Transverse colon (tissue), 4 donors: ENCODE measurements around the gene RHOV. TPM values are rescaled to one million over a fixed set of nuclear protein-coding genes. Genes with fewer than 3 reads are reported as not detected.

Experiments used
- DNase-seq: peaks from one replicate; pipeline ENCODE4 v3.0.0-alpha.2; 2019
- H3K27ac ChIP-seq, 4 donors: fragments of 200-600 bp; sonication (generic); 2 replicates each; pipeline ENCODE4 v1.5.1; 2016 to 2018; ENCODE audit warnings: inconsistent platforms in 4 of 4
- H3K27me3 ChIP-seq: fragments of 200-600 bp; sonication (generic); 2 replicates; pipeline ENCODE4 v1.5.1; 2017; ENCODE audit warnings: inconsistent platforms
- H3K36me3 ChIP-seq, 4 donors: fragments of 200-600 bp; sonication (generic); 2 replicates each; pipeline ENCODE4 v1.5.1; 2017 to 2019; ENCODE audit warnings: inconsistent platforms in 4 of 4
- H3K4me1 ChIP-seq, 4 donors: fragments of 200-600 bp; sonication (generic); 2 replicates each; pipeline ENCODE4 v1.5.1; 2017 to 2020; ENCODE audit warnings: inconsistent platforms in 4 of 4
- H3K4me3 ChIP-seq, 4 donors: fragments of 200-600 bp; sonication (generic); 1 replicate in 1 of 4; 2 replicates in 3 of 4; pipeline versions ENCODE4 v1.5.1 to v1.6.1; 2017 to 2019; ENCODE audit warnings: inconsistent platforms in 4 of 4
- H3K9me3 ChIP-seq, 2 donors: fragments of 200-600 bp; sonication (generic); 2 replicates each; pipeline ENCODE4 v1.5.1; 2017 to 2019; ENCODE audit warnings: inconsistent platforms in 2 of 2
- CTCF ChIP-seq, 5 experiments: fragments of 200-600 bp in 3 of 5; fragments of 450-650 bp in 2 of 5; sonication (generic) in 3 of 5; IDR thresholded peaks; 1 replicate in 2 of 5; 2 replicates in 3 of 5; pipeline ENCODE4 v1.5.1; 2016 to 2017; ENCODE audit warnings: antibody characterized with exemption in 5 of 5, inconsistent platforms in 3 of 5, mild to moderate bottlenecking in 2 of 5, moderate library complexity in 1 of 5
- EP300 ChIP-seq: sonication (generic); formaldehyde crosslinking; IDR thresholded peaks from one replicate; pipeline ENCODE4 v1.6.1; 2017; ENCODE audit warnings: antibody characterized with exemption, low read depth
- POLR2A ChIP-seq: fragments of 450-650 bp; IDR thresholded peaks from one replicate; pipeline ENCODE4 v1.6.1; 2016; ENCODE audit warnings: antibody characterized with exemption, mild to moderate bottlenecking, moderate library complexity
- POLR2AphosphoS5 ChIP-seq, 3 donors: sonication (generic); formaldehyde crosslinking; IDR thresholded peaks; one replicate each; pipeline ENCODE4 v1.6.1; 2016; ENCODE audit warnings: antibody characterized with exemption in 3 of 3
- WGBS, 2 donors: methylation state at CpG; one replicate each; pipeline ENCODE4 v1.1.5; 2018; ENCODE audit warnings: low coverage in 1 of 2; 5-methylcytosine and 5-hydroxymethylcytosine counted together
- in situ Hi-C, 4 donors: fragments of 200-750 bp; cut with MboI; loops; one replicate each; pipeline versions ENCODE4 v1.15.0 to v1.15.1; 2017; ENCODE audit warnings: low sequenced_read_pairs in 3 of 4, low pct_ligation_motif_present in 1 of 4, low pct_unique_long_range_greater_than_20kb in 1 of 4
- intact Hi-C: fragments of 100-400 bp; cut with DNase I; formaldehyde crosslinking; loops from one replicate; pipeline ENCODE4 v1.15.1; 2023; ENCODE audit warnings: low total_unique reads
- total RNA-seq, 4 donors: library from RNA; depleted of rRNA; stranded (reverse); fragments of >200 nt; gene quantifications; one replicate each; pipeline ENCODE4 v1.1.0, GENCODE V29; 2016

RHOV gene
- total RNA-seq, 4 donors from 2014 or later: 2.7 to 6.7 (median 4.0) TPM

GRCh38 chr15:40875991-40876730, 2.1 kb upstream of the RHOV start:
- Histone ChIP-seq H3K4me1 (peaks cover 4 to 48% (median 31%) of the 10 kb centered on the region in 4 donors), H3K4me3 (no peak overlapping the region), H3K27me3 (peaks cover 7% of the 10 kb centered on the region), H3K27ac (no peak overlapping the region), H3K9me3 (no peaks in the 10 kb centered on the region), H3K36me3 (no peaks in the 10 kb centered on the region)
- intact Hi-C loops: no loop called here
- in situ Hi-C loops: loop anchor here in 3 of 4 donors (25.0 kb wide), 1 partner anchor 189 kb away; the partner anchor contains the start of gene RAD51 (in 3 of the 3)
- WGBS, 2 donors: 87 to 89% methylated on average over 5 to 6 of the region's 6 CpGs
- DNase-seq: no peak
- TF ChIP-seq CTCF (IDR thresholded peaks at IDR 0.05): no peak
- TF ChIP-seq POLR2AphosphoS5 (IDR thresholded peaks at IDR 0.05): no peak
- no peak for TF ChIP-seq POLR2A
- no peak for TF ChIP-seq EP300

GRCh38 chr15:40872791-40873693, 992 bp downstream of the RHOV start:
- peak overlapping the region in 3 of 4 donors; percentile 66 to 90 (median 77) for H3K27ac ChIP-seq
- peak overlapping the region in 3 of 4 donors; percentile 37 to 67 (median 59) for H3K4me3 ChIP-seq
- 67% methylated on average over 33 of the region's 33 CpGs; no CpG with 5 or more reads in 1 of the 2 donors for WGBS, 2 donors
- intact Hi-C loops (no loop called here), in situ Hi-C loops (no loop called here)
- TF ChIP-seq CTCF (IDR thresholded peaks at IDR 0.05) (no peak), POLR2A (no peak), EP300 (no peak), POLR2AphosphoS5 (IDR thresholded peaks at IDR 0.05) (no peak)
- peaks cover 7% of the 10 kb centered on the region for H3K27me3 ChIP-seq
- no peaks in the 10 kb centered on the region for H3K9me3 ChIP-seq
- no peaks in the 10 kb centered on the region for H3K36me3 ChIP-seq
- DNase-seq: no peak
- H3K4me1 ChIP-seq: peaks cover 4 to 36% (median 24%) of the 10 kb centered on the region in 4 donors

GRCh38 chr15:40871749-40872617, 2.1 kb downstream of the RHOV start:
- H3K4me1 ChIP-seq: peaks cover 4 to 36% (median 24%) of the 10 kb centered on the region in 4 donors
- peaks cover 7% of the 10 kb centered on the region for H3K27me3 ChIP-seq
- H3K27ac ChIP-seq: peak overlapping the region; percentile 18 to 90 (median 72)
- no peaks in the 10 kb centered on the region for H3K9me3 ChIP-seq
- intact Hi-C loops: no loop called here
- in situ Hi-C loops: no loop called here
- H3K36me3 ChIP-seq: no peaks in the 10 kb centered on the region
- 51 to 55% methylated on average over 4 to 13 of the region's 13 CpGs for WGBS, 2 donors
- TF ChIP-seq POLR2AphosphoS5 (IDR thresholded peaks at IDR 0.05): no peak
- TF ChIP-seq EP300: no peak
- no peak for TF ChIP-seq CTCF (IDR thresholded peaks at IDR 0.05)
- no peak for TF ChIP-seq POLR2A
- peak; percentile 77 for DNase-seq
- H3K4me3 ChIP-seq: no peak overlapping the region
